ENCODE measurements around the gene SMOC1. TPM values are rescaled to one million over a fixed set of nuclear protein-coding genes. Genes with fewer than 3 reads are reported as not detected.

Gene SMOC1
- total and polyA plus RNA-seq, 2 experiments from 2014 or later, result 0.70 to 3.5 TPM

DNA sequence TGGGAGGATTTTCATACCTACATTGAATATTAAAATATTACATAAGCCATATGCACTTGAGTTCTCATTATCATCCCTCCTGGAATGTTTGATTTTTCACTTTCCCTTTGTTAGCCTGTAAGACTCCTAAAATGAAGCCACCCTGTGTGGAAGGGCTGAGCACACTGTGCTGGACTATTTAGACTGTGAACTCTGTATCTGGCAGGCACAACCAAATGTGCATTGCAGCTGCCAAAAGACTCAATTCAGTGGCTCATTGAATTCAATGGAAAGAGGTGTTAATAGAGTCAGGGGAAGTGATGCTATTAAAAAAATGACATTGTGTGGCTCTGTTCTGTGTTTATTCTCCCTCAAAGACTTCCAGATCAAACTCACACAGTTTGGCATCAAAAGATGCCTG, 111.1 kb downstream of the SMOC1 start:
- H3K9ac ChIP-seq, result no peak overlapping the region
- in situ Hi-C loops (cut with MboI), result no loop called here
- no peak for DNase-seq

DNA sequence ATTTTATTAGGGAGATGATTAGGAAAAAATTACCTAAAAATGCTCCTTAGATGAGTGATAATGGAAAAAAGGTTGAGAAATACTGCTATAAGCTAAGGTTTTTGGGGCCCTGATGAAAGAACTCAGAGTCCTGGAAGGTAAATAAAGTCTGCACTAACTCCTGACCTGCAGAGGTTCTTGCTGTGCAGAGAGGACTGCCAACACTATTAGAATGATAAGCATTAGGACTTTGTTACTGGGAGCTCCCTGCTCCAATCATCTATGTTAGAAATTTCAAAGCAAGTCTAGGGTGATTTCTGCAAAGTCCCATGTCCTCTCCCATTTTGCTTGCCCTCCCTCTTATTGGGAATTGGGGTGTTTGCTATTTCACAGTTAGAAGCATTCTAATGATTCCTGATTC, 112.2 kb downstream of the SMOC1 start:
- Histone ChIP-seq H3K27ac (no peak overlapping the region), H3K9ac (no peak overlapping the region), H3K27me3 (replicated peaks; ENCODE audit: insufficient read depth) (no peaks in the 10 kb centered on the region; the same call in 1 of the 2 replicates), H3F3A (ENCODE audit: insufficient read depth) (no peaks in the 10 kb centered on the region), H3K4me3 (no peak overlapping the region), H3K79me2 (ENCODE audit: insufficient read depth) (no peaks in the 10 kb centered on the region), H4K20me1 (ENCODE audit: insufficient read depth) (no peaks in the 10 kb centered on the region), H3K9me2 (ENCODE audit: insufficient read depth) (no peaks in the 10 kb centered on the region), H3K9me3 (ENCODE audit: low read depth) (no peaks in the 10 kb centered on the region), H2AFZ (no peak overlapping the region), H3K36me3 (ENCODE audit: low read depth) (no peaks in the 10 kb centered on the region), H3K4me2 (ENCODE audit: unreplicated experiment) (no peak overlapping the region), H3K4me1 (ENCODE audit: insufficient read depth) (no peaks in the 10 kb centered on the region)
- in situ Hi-C loops (cut with MboI), result no loop called here
- no peak for DNase-seq
- no peak for TF ChIP-seq EZH2phosphoT487 (IDR thresholded peaks at IDR 0.05; ENCODE audit: insufficient read depth, low read depth)
- TF ChIP-seq EZH2 (IDR thresholded peaks at IDR 0.05; ENCODE audit: insufficient read depth, poor library complexity, severe bottlenecking), result no peak

More for the DNA sequence above, 111.1 kb downstream of the SMOC1 start:
- no peak overlapping the region for H3K27ac ChIP-seq
- H3K27me3 ChIP-seq (replicated peaks; ENCODE audit: insufficient read depth), result no peaks in the 10 kb centered on the region; the same call in 1 of the 2 replicates
- no peaks in the 10 kb centered on the region for H3K9me3 ChIP-seq (ENCODE audit: low read depth)
- no peaks in the 10 kb centered on the region for H3K9me2 ChIP-seq (ENCODE audit: insufficient read depth)
- H3K4me3 ChIP-seq, result no peak overlapping the region
- no peaks in the 10 kb centered on the region for H3K36me3 ChIP-seq (ENCODE audit: low read depth)
- no peak overlapping the region for H2AFZ ChIP-seq
- H3F3A ChIP-seq (ENCODE audit: insufficient read depth), result no peaks in the 10 kb centered on the region
- TF ChIP-seq EZH2phosphoT487 (IDR thresholded peaks at IDR 0.05; ENCODE audit: insufficient read depth, low read depth), result no peak
- no peak for TF ChIP-seq EZH2 (IDR thresholded peaks at IDR 0.05; ENCODE audit: insufficient read depth, poor library complexity, severe bottlenecking)
- no peak overlapping the region for H3K4me2 ChIP-seq (ENCODE audit: unreplicated experiment)
- H4K20me1 ChIP-seq (ENCODE audit: insufficient read depth), result no peaks in the 10 kb centered on the region
- no peaks in the 10 kb centered on the region for H3K4me1 ChIP-seq (ENCODE audit: insufficient read depth)
- no peaks in the 10 kb centered on the region for H3K79me2 ChIP-seq (ENCODE audit: insufficient read depth)

DNA sequence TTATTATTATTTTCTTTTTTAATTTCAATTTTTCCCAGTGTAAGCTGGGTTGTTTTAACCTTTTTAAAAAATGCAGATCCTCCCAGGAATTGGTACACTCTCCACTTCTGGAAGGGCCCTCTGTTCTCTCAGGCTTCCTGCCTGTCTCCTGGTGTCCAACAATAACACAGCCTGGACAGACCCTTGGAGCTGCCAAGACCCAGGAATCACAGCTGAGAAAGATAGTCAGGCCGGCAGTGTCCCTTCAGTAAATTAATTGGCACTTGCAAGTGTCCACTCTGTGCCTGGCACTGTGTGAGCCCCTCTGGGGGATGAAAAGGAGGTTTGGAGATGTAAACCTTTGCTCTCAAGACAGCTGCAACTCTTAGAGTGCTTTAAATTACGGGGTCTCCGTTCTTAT, 113.3 kb downstream of the SMOC1 start:
- WGBS, 2 experiments (ENCODE audit: low coverage in 1 of 2, low lambda C conversion rate in 2 of 2, missing lambda C conversion rate in 2 of 2), result 22 to 33% methylated on average over 3 of the region's 3 CpGs
- no peaks in the 10 kb centered on the region for H3K9me2 ChIP-seq (ENCODE audit: insufficient read depth)
- no peaks in the 10 kb centered on the region for H3F3A ChIP-seq (ENCODE audit: insufficient read depth)
- H3K4me3 ChIP-seq, result no peak overlapping the region
- H3K27me3 ChIP-seq (replicated peaks; ENCODE audit: insufficient read depth), result no peaks in the 10 kb centered on the region; the same call in 1 of the 2 replicates
- H3K4me1 ChIP-seq (ENCODE audit: insufficient read depth), result no peaks in the 10 kb centered on the region
- no peak for DNase-seq
- in situ Hi-C loops (cut with MboI), result no loop called here
- TF ChIP-seq EZH2phosphoT487 (IDR thresholded peaks at IDR 0.05; ENCODE audit: insufficient read depth, low read depth) (no peak), EZH2 (IDR thresholded peaks at IDR 0.05; ENCODE audit: insufficient read depth, poor library complexity, severe bottlenecking) (no peak)
- no peak overlapping the region for H3K4me2 ChIP-seq (ENCODE audit: unreplicated experiment)
- no peaks in the 10 kb centered on the region for H4K20me1 ChIP-seq (ENCODE audit: insufficient read depth)
- H2AFZ ChIP-seq, result no peak overlapping the region
- no peaks in the 10 kb centered on the region for H3K79me2 ChIP-seq (ENCODE audit: insufficient read depth)
- no peaks in the 10 kb centered on the region for H3K36me3 ChIP-seq (ENCODE audit: low read depth)
- no peak overlapping the region for H3K27ac ChIP-seq
- H3K9ac ChIP-seq, result no peak overlapping the region
- no peaks in the 10 kb centered on the region for H3K9me3 ChIP-seq (ENCODE audit: low read depth)

DNA sequence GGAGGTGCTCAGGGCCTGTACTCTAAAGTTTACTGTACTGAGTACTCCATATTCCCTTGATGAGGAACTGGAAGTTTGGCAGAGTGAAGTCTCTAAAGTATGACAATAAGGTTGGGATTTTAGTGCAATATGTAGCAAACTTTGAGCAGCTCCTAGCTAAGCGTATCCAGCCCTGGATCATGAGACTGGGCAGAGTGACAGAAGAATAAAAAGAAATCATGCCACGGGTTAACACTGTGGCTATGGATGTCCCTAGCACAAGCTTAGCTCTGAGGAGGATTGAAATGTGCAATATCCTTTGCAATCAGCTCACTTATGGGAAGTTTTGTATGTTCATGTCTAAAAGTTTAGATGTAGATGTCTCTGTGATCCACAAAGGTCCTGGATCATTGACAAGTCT, 114.1 kb downstream of the SMOC1 start:
- Histone ChIP-seq H3K27me3 (replicated peaks; ENCODE audit: insufficient read depth) (no peaks in the 10 kb centered on the region; the same call in 1 of the 2 replicates), H3K4me2 (ENCODE audit: unreplicated experiment) (no peak overlapping the region), H3K9ac (no peak overlapping the region), H3K27ac (no peak overlapping the region), H3K9me2 (ENCODE audit: insufficient read depth) (no peaks in the 10 kb centered on the region), H3K79me2 (ENCODE audit: insufficient read depth) (no peaks in the 10 kb centered on the region), H4K20me1 (ENCODE audit: insufficient read depth) (no peaks in the 10 kb centered on the region), H3K9me3 (ENCODE audit: low read depth) (no peaks in the 10 kb centered on the region), H3K36me3 (ENCODE audit: low read depth) (no peaks in the 10 kb centered on the region), H3F3A (ENCODE audit: insufficient read depth) (0 out of 2 replicates have a peak, but pooled peaks cover 4% of the 10 kb centered on the region), H3K4me1 (ENCODE audit: insufficient read depth) (no peaks in the 10 kb centered on the region), H2AFZ (no peak overlapping the region), H3K4me3 (no peak overlapping the region)
- no peak for TF ChIP-seq EZH2phosphoT487 (IDR thresholded peaks at IDR 0.05; ENCODE audit: insufficient read depth, low read depth)
- no peak for TF ChIP-seq EZH2 (IDR thresholded peaks at IDR 0.05; ENCODE audit: insufficient read depth, poor library complexity, severe bottlenecking)
- in situ Hi-C loops (cut with MboI), result no loop called here
- WGBS, 2 experiments (ENCODE audit: low coverage in 1 of 2, low lambda C conversion rate in 2 of 2, missing lambda C conversion rate in 2 of 2), result 11 to 13% methylated on average over 2 of the region's 2 CpGs
- no peak for DNase-seq

DNA sequence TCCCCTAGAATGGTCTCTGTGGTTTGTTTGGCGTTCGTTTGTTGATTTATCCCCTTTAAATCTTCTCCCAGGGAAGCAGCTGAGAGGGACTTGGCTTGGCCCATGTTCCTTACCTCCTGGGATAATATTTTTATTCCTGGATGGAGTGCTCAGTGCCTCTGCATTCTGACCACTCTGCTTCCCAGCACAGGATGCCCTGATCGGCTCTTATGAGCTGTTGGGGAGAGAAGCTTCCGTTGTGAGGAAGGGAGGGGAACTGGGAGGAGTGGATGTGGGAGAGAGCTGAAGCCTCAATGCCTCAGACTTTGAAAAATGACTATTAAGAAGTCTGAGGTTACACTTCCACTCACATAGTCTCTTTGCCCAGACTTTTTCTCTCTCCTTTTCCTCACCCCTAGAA, 114.8 kb downstream of the SMOC1 start:
- Histone ChIP-seq H2AFZ (0 out of 2 replicates have a peak overlapping the region, but pooled peaks have one; percentile 23), H3K4me3 (no peak overlapping the region), H3K36me3 (ENCODE audit: low read depth) (no peaks in the 10 kb centered on the region), H3K4me1 (ENCODE audit: insufficient read depth) (no peaks in the 10 kb centered on the region), H3K27ac (no peak overlapping the region), H3F3A (ENCODE audit: insufficient read depth) (peaks cover 5% of the 10 kb centered on the region; the same call in 1 of the 2 replicates), H3K4me2 (ENCODE audit: unreplicated experiment) (no peak overlapping the region), H3K27me3 (replicated peaks; ENCODE audit: insufficient read depth) (no peaks in the 10 kb centered on the region; the same call in 1 of the 2 replicates), H3K9ac (no peak overlapping the region), H3K9me3 (ENCODE audit: low read depth) (no peaks in the 10 kb centered on the region), H4K20me1 (ENCODE audit: insufficient read depth) (no peaks in the 10 kb centered on the region), H3K79me2 (ENCODE audit: insufficient read depth) (no peaks in the 10 kb centered on the region), H3K9me2 (ENCODE audit: insufficient read depth) (no peaks in the 10 kb centered on the region)
- TF ChIP-seq EZH2 (IDR thresholded peaks at IDR 0.05; ENCODE audit: insufficient read depth, poor library complexity, severe bottlenecking) (no peak), EZH2phosphoT487 (IDR thresholded peaks at IDR 0.05; ENCODE audit: insufficient read depth, low read depth) (no peak)
- 9 to 12% methylated on average over 4 of the region's 4 CpGs for WGBS, 2 experiments (ENCODE audit: low coverage in 1 of 2, low lambda C conversion rate in 2 of 2, missing lambda C conversion rate in 2 of 2)
- in situ Hi-C loops (cut with MboI), result no loop called here
- DNase-seq, result no peak

Data from GM23248 (cell line).